HG03135 (cell line): ENCODE results near the gene CATSPERE.

Experiments
- ATAC-seq: cut with Tn5 transposase; IDR thresholded peaks from one replicate; pipeline ENCODE4 v1.9.1; 2021; ENCODE audit warnings: mild to moderate bottlenecking, moderate library complexity; ENCODE audit not compliant: unreplicated experiment

Gene CATSPERE

GRCh38 chr1:244626709-244627108 is 165.6 kb downstream of the CATSPERE start:
- ATAC-seq, result no peak

- ATAC-seq, result no peak
These were observed 167.7 kb downstream of the CATSPERE start for GRCh38 chr1:244628789-244629188.

- ATAC-seq, result no peak
These were observed 172.1 kb downstream of the CATSPERE start for GRCh38 chr1:244633140-244633539.

- ATAC-seq, result no peak
These were observed 173.5 kb downstream of the CATSPERE start for GRCh38 chr1:244634546-244634945.

- ATAC-seq, result no peak
These were observed 175.6 kb downstream of the CATSPERE start for GRCh38 chr1:244636488-244637259.

- ATAC-seq, result no peak
These were observed 178.5 kb downstream of the CATSPERE start for GRCh38 chr1:244639561-244639960.

- ATAC-seq, result no peak
These were observed 179.8 kb downstream of the CATSPERE start for GRCh38 chr1:244640917-244641316.

GRCh38 chr1:244642526-244642925 is 181.5 kb downstream of the CATSPERE start:
- ATAC-seq, result no peak

GRCh38 chr1:244642988-244643387 is 181.9 kb downstream of the CATSPERE start:
- ATAC-seq, result no peak

GRCh38 chr1:244645414-244645813 is 184.3 kb downstream of the CATSPERE start:
- no peak for ATAC-seq

GRCh38 chr1:244645890-244646289 is 184.8 kb downstream of the CATSPERE start:
- no peak for ATAC-seq

GRCh38 chr1:244647819-244648218 is 186.7 kb downstream of the CATSPERE start:
- ATAC-seq, result no peak

- ATAC-seq, result no peak
These were observed 191.0 kb downstream of the CATSPERE start for GRCh38 chr1:244651956-244652622.

GRCh38 chr1:244652623-244653438 is 191.8 kb downstream of the CATSPERE start, which contains the start of gene DESI2:
Gene DESI2 (plus strand): TSS chr1:244653126. CDS start chr1:244653314, 188 bp downstream.
- ATAC-seq, result peak; percentile 96

- no peak for ATAC-seq
These were observed 192.5 kb downstream of the CATSPERE start for GRCh38 chr1:244653439-244654107.

- no peak for ATAC-seq
These were observed 193.3 kb downstream of the CATSPERE start for GRCh38 chr1:244654108-244655038.

GRCh38 chr1:244655186-244655585 is 194.1 kb downstream of the CATSPERE start:
- no peak for ATAC-seq

GRCh38 chr1:244657421-244657820 is 196.3 kb downstream of the CATSPERE start:
- no peak for ATAC-seq

- ATAC-seq, result no peak
These were observed 198.6 kb downstream of the CATSPERE start for GRCh38 chr1:244659694-244660093.

GRCh38 chr1:244660595-244660994 is 199.5 kb downstream of the CATSPERE start:
- ATAC-seq, result no peak
